ENCODE measurements around the gene PRRT2.
"Not testable (repeated sequence)": the region's sequence is repeated elsewhere in the genome, so short reads cannot be mapped to it uniquely, and the experiment has no call there.

PRRT2 gene

GRCh38 chr16:29811896-29812665 lies at the start of gene PRRT2:
PRRT2 (plus strand) TSS chr16:29812193; CDS start chr16:29813055, 862 bp downstream.
- in situ Hi-C loops (cut with MboI; ENCODE audit: low sequenced_read_pairs), result no loop called here

GRCh38 chr16:29763326-29763725 lies 48.7 kb upstream of the PRRT2 start:
- in situ Hi-C loops (cut with MboI; ENCODE audit: low sequenced_read_pairs), result no loop called here

- in situ Hi-C loops (cut with MboI; ENCODE audit: low sequenced_read_pairs), result no loop called here
Observed at GRCh38 chr16:29765167-29766032, 46.6 kb upstream of the PRRT2 start.

GRCh38 chr16:29766571-29766970 lies 45.4 kb upstream of the PRRT2 start:
- in situ Hi-C loops (cut with MboI; ENCODE audit: low sequenced_read_pairs), result no loop called here

- in situ Hi-C loops (cut with MboI; ENCODE audit: low sequenced_read_pairs), result no loop called here
Observed at GRCh38 chr16:29767062-29767461, 44.9 kb upstream of the PRRT2 start.

GRCh38 chr16:29769507-29769906 lies 42.5 kb upstream of the PRRT2 start:
- in situ Hi-C loops (cut with MboI; ENCODE audit: low sequenced_read_pairs), result no loop called here

- in situ Hi-C loops (cut with MboI; ENCODE audit: low sequenced_read_pairs), result no loop called here
Observed at GRCh38 chr16:29770250-29770929, 41.6 kb upstream of the PRRT2 start.

- in situ Hi-C loops (cut with MboI; ENCODE audit: low sequenced_read_pairs), result not testable (repeated sequence)
Observed at GRCh38 chr16:29772330-29772729, 39.7 kb upstream of the PRRT2 start.

GRCh38 chr16:29774730-29775129 lies 37.3 kb upstream of the PRRT2 start:
- in situ Hi-C loops (cut with MboI; ENCODE audit: low sequenced_read_pairs), result no loop called here

GRCh38 chr16:29775742-29776408 lies 36.1 kb upstream of the PRRT2 start:
- in situ Hi-C loops (cut with MboI; ENCODE audit: low sequenced_read_pairs), result no loop called here

- in situ Hi-C loops (cut with MboI; ENCODE audit: low sequenced_read_pairs), result no loop called here
Observed at GRCh38 chr16:29777576-29778350, 34.2 kb upstream of the PRRT2 start, which contains the start of gene ZG16. ZG16 (plus strand) TSS chr16:29778256; CDS start chr16:29779267, 1,011 bp downstream.

- in situ Hi-C loops (cut with MboI; ENCODE audit: low sequenced_read_pairs), result no loop called here
Observed at GRCh38 chr16:29779474-29779873, 32.5 kb upstream of the PRRT2 start.

- in situ Hi-C loops (cut with MboI; ENCODE audit: low sequenced_read_pairs), result not testable (repeated sequence)
Observed at GRCh38 chr16:29783094-29783953, 28.7 kb upstream of the PRRT2 start.

- in situ Hi-C loops (cut with MboI; ENCODE audit: low sequenced_read_pairs), result no loop called here
Observed at GRCh38 chr16:29784157-29784556, 27.8 kb upstream of the PRRT2 start.

- in situ Hi-C loops (cut with MboI; ENCODE audit: low sequenced_read_pairs), result no loop called here
Observed at GRCh38 chr16:29784901-29785500, 27.0 kb upstream of the PRRT2 start.

- in situ Hi-C loops (cut with MboI; ENCODE audit: low sequenced_read_pairs), result not testable (repeated sequence)
Observed at GRCh38 chr16:29787155-29787554, 24.8 kb upstream of the PRRT2 start.

GRCh38 chr16:29789775-29790182 lies 22.2 kb upstream of the PRRT2 start:
- in situ Hi-C loops (cut with MboI; ENCODE audit: low sequenced_read_pairs), result no loop called here

- in situ Hi-C loops (cut with MboI; ENCODE audit: low sequenced_read_pairs), result no loop called here
Observed at GRCh38 chr16:29790183-29790948, 21.6 kb upstream of the PRRT2 start, which contains the start of gene KIF22. KIF22 (plus strand) TSS chr16:29790751; CDS start chr16:29790760, 9 bp downstream.

Measured in HL-60/S4 treated with retinoic acid at 250 ng/mL for 4 days and 3 days (cell line).